Osteoblast (primary cell): Measurements from ENCODE around the gene NPAS3. TPM values are rescaled to one million over a fixed set of nuclear protein-coding genes. Genes with fewer than 3 reads are reported as not detected.

Experiments used
- DNase-seq: peaks from one replicate; pipeline ENCODE4 v3.0.0; 2011; ENCODE audit warnings: low spot score, mixed read lengths; ENCODE audit not compliant: insufficient read length; ENCODE audit errors: missing footprints
- H2AFZ ChIP-seq: 2 replicates; pipeline ENCODE4 v1.6.0; 2011; ENCODE audit warnings: mild to moderate bottlenecking, low read length
- H3K27ac ChIP-seq: 2 replicates; pipeline ENCODE4 v1.5.1; 2011; ENCODE audit warnings: mild to moderate bottlenecking, low read depth, low read length, moderate library complexity
- H3K27me3 ChIP-seq: 2 replicates; pipeline ENCODE4 v1.6.0; 2012; ENCODE audit warnings: mild to moderate bottlenecking, control low read depth, inconsistent platforms, low read length, moderate library complexity; ENCODE audit not compliant: insufficient read depth
- H3K36me3 ChIP-seq: 2 replicates; pipeline ENCODE4 v1.5.1; 2011; ENCODE audit warnings: mild to moderate bottlenecking, low read length, control low read depth, moderate library complexity; ENCODE audit not compliant: insufficient read depth
- H3K4me1 ChIP-seq: 2 replicates; pipeline ENCODE4 v1.5.1; 2011; ENCODE audit warnings: mild to moderate bottlenecking, low read length, control low read depth, moderate library complexity; ENCODE audit not compliant: insufficient read depth
- H3K4me2 ChIP-seq: 2 replicates; pipeline ENCODE4 v1.6.0; 2011; ENCODE audit warnings: mild to moderate bottlenecking, low read length; ENCODE audit not compliant: insufficient read depth
- H3K4me3 ChIP-seq: fragments of 200-600 bp; sonication (generic); 3 replicates; pipeline ENCODE4 v1.5.1; 2012; ENCODE audit warnings: mild to moderate bottlenecking, low read length, inconsistent platforms; ENCODE audit not compliant: insufficient read depth
- H3K79me2 ChIP-seq: 2 replicates; pipeline ENCODE4 v1.6.0; 2012; ENCODE audit warnings: mild to moderate bottlenecking, low read length, control low read depth, inconsistent platforms; ENCODE audit not compliant: insufficient read depth
- H3K9me3 ChIP-seq: 2 replicates; pipeline ENCODE4 v1.5.1; 2011; ENCODE audit warnings: low read depth, low read length, control low read depth
- H4K20me1 ChIP-seq: 2 replicates; pipeline ENCODE4 v1.6.0; 2012; ENCODE audit warnings: mild to moderate bottlenecking, low read length, control low read depth; ENCODE audit not compliant: insufficient read depth
- CTCF ChIP-seq: IDR thresholded peaks from 2 replicates; pipeline ENCODE4 v1.5.1; 2011; ENCODE audit warnings: mild to moderate bottlenecking, low read depth, low read length, moderate library complexity; ENCODE audit errors: extremely low read depth
- total RNA-seq: library from RNA; depleted of rRNA; stranded (reverse); fragments of >200 nt; gene quantifications from 2 replicates; pipeline ENCODE4 v1.2.3, GENCODE V29; 2012

NPAS3 gene
- total RNA-seq, 1 donor, result 0.72 TPM

DNA sequence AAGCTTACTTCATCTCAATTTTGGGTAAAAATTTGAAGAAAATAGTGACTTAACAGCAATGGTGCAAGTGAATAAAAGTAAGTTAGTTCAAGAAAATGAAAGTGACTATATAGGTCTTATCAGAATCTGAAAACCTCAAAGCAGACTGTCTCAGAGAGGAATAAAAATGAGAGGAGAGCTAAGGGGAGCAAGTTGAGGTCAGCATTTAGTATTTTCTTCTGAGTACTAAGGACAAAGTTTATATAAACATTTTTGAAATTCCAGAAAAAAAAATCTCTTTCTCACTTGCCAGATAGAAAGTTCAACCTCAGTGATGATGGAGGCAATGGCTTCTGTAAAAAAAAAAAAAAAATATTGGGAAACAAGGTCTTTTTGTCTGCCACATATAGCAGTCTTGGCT, 414.1 kb downstream of the NPAS3 start:
- no peaks in the 10 kb centered on the region for H3K27me3 ChIP-seq
- no peak overlapping the region for H3K4me2 ChIP-seq
- H4K20me1 ChIP-seq, result no peaks in the 10 kb centered on the region
- no peak overlapping the region for H3K4me3 ChIP-seq
- no peak overlapping the region for H3K27ac ChIP-seq
- TF ChIP-seq CTCF, result no peak
- no peaks in the 10 kb centered on the region for H3K79me2 ChIP-seq
- no peak for DNase-seq
- H3K9me3 ChIP-seq, result no peaks in the 10 kb centered on the region
- no peaks in the 10 kb centered on the region for H3K36me3 ChIP-seq
- no peaks in the 10 kb centered on the region for H3K4me1 ChIP-seq
- no peak overlapping the region for H2AFZ ChIP-seq

DNA sequence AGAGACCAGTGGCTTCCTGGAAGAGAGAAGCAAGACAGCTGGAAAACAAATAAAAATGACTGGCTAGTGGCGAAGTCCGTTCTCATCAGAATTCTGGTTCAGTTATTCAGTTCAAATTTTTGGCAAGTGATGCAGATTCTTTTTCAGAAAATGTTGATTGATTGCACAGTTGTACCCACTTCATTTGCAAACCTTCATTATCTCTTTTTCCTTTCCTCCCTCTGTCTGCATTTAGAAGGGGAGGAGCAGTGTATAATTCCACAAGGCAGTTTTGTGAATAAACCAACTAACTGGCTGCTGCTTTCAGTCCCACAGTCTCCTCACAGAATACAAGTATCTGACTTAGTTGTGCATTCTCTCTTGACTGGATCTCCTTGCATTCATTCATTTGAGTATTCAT, 417.5 kb downstream of the NPAS3 start:
- no peak overlapping the region for H3K4me3 ChIP-seq
- H2AFZ ChIP-seq, result no peak overlapping the region
- no peaks in the 10 kb centered on the region for H4K20me1 ChIP-seq
- no peaks in the 10 kb centered on the region for H3K4me1 ChIP-seq
- no peak overlapping the region for H3K27ac ChIP-seq
- no peaks in the 10 kb centered on the region for H3K36me3 ChIP-seq
- TF ChIP-seq CTCF, result no peak
- no peak for DNase-seq
- no peaks in the 10 kb centered on the region for H3K79me2 ChIP-seq
- H3K27me3 ChIP-seq, result no peaks in the 10 kb centered on the region
- H3K9me3 ChIP-seq, result no peaks in the 10 kb centered on the region
- H3K4me2 ChIP-seq, result no peak overlapping the region

GRCh38 chr14:33357225-33358010, 418.7 kb downstream of the NPAS3 start:
- no peak overlapping the region for H3K4me3 ChIP-seq
- no peaks in the 10 kb centered on the region for H3K79me2 ChIP-seq
- H4K20me1 ChIP-seq, result no peaks in the 10 kb centered on the region
- H2AFZ ChIP-seq, result no peak overlapping the region
- no peaks in the 10 kb centered on the region for H3K4me1 ChIP-seq
- no peak for TF ChIP-seq CTCF
- H3K9me3 ChIP-seq, result no peaks in the 10 kb centered on the region
- no peak overlapping the region for H3K27ac ChIP-seq
- no peak for DNase-seq
- H3K27me3 ChIP-seq, result no peaks in the 10 kb centered on the region
- H3K36me3 ChIP-seq, result no peaks in the 10 kb centered on the region
- H3K4me2 ChIP-seq, result no peak overlapping the region

GRCh38 chr14:33359288-33359881, 420.7 kb downstream of the NPAS3 start:
- Histone ChIP-seq H3K36me3 (no peaks in the 10 kb centered on the region), H3K4me3 (no peak overlapping the region), H2AFZ (no peak overlapping the region), H3K4me1 (no peaks in the 10 kb centered on the region), H4K20me1 (no peaks in the 10 kb centered on the region), H3K27me3 (no peaks in the 10 kb centered on the region), H3K9me3 (no peaks in the 10 kb centered on the region), H3K27ac (no peak overlapping the region), H3K79me2 (no peaks in the 10 kb centered on the region), H3K4me2 (no peak overlapping the region)
- TF ChIP-seq CTCF, result no peak
- DNase-seq, result no peak
